GM18505 (cell line): ENCODE measurements around the gene KLHL29.

Experiments
- ATAC-seq: cut with Tn5 transposase; IDR thresholded peaks from one replicate; pipeline ENCODE4 v1.9.1; 2021; ENCODE audit not compliant: unreplicated experiment
- POLR2A ChIP-seq: IDR thresholded peaks from 4 replicates; pipeline ENCODE4 v1.6.1; 2011; ENCODE audit warnings: borderline replicate concordance; ENCODE audit not compliant: insufficient read depth, insufficient read length; ENCODE audit errors: extremely low read depth

Gene KLHL29

DNA sequence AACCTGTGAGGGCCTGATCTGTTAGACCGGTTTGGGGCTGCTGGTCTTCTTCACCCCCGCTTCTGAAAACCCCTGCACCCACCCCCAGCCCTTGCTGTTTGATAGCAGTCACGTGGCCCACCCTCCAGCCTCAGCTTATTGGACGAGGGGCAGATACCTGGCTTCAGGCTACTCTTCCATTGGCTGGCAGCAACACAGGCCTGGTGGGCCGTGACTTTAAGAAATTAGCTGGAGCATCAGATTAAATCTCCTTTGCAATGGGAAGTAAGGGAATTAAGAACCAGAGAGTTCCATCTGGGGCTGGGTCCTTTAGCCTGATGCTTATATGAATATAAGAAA, 107.3 kb downstream of the KLHL29 start:
- no peak for TF ChIP-seq POLR2A
- ATAC-seq: no peak

GRCh38 chr2:23492921-23493320, 107.9 kb downstream of the KLHL29 start:
- no peak for ATAC-seq
- TF ChIP-seq POLR2A: no peak

- TF ChIP-seq POLR2A: no peak
These were observed 108.9 kb downstream of the KLHL29 start for GRCh38 chr2:23493846-23494245.

GRCh38 chr2:23494286-23494685, 109.3 kb downstream of the KLHL29 start:
- no peak for ATAC-seq
- TF ChIP-seq POLR2A: no peak

More at GRCh38 chr2:23493846-23494245, 108.9 kb downstream of the KLHL29 start:
- no peak for ATAC-seq

DNA sequence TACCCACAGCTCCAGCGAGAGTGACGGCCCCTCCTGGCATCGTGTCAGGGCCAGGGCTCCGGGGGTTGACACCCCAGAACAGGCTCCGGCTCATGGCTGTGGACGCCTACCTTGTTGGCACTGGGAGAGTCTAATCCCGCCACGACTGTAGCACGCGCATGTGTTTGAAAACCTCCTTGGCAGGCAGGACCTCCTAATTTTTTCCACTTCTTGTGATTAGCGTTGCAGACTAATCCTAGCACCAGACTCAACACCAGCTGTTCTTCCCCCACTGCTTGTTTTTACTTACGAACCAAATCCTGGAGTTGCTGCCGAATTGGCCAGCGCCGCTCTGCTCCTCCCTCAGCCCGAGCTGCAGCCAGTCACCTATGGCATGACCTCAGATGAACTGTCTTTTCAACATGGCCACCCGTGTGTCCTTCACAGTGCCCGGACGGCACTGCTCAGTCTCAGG, 110.7 kb downstream of the KLHL29 start:
- no peak for ATAC-seq
- TF ChIP-seq POLR2A: no peak

DNA sequence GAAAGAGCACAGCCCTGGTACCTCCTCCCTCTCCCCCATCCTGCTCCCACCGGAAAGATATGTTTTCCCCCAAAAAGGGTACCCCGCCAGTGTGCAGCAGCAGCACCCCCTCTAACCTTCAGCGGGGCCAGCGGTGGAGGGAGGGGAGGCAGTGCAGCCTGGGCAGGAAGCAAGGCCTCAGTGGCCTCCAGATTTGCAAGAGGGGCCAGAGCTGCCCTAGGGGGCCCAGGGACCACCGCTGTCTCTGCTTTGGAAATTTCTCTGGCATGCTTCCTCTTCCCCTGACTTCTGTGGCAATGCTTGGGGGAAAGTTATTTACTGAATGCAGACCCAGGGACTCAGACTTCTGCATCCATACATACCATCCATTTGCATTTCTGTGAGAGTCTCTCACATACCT, 111.5 kb downstream of the KLHL29 start:
- no peak for ATAC-seq
- TF ChIP-seq POLR2A: no peak

DNA sequence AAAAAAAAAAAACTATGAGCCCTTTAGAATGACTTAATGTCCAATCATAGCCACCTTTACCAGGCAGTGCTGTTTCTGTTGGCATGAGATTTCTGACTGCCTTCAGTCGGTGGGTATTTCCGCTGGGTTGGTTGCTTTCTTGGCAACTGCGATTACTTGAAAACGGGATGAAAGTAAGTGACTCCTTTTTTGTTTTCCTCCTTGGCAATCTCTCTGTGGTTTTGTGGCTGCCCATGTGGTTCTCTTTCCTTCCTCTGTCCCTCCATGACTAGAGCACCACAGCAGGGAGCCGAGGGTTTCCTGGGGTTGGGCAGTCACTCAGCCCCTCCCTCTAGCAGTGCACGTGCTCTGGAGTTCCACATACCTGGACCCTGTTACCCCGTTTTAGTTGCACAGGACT, 112.1 kb downstream of the KLHL29 start:
- no peak for TF ChIP-seq POLR2A
- no peak for ATAC-seq

DNA sequence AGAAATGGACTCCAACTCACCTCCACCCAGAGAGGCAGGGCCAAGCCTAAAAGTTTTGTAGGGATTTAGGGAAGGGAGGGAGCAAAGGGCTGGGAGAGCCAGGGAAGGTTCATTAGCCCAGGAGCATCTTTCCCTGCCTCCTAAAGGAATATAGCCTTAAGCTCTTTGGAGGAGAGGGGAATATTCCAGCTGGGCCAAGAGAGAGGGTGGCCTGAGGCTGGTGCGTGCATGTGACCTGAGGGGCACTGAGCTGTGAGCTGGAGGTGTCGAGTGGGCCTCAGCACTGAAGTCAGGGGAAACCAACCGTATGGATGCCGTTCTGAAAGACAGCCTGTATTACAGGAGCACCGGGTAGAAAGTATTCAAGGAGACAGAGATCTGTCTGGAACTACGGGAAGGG, 112.6 kb downstream of the KLHL29 start:
- TF ChIP-seq POLR2A: no peak
- no peak for ATAC-seq

GRCh38 chr2:23498943-23499342, 114.0 kb downstream of the KLHL29 start:
- ATAC-seq: no peak
- TF ChIP-seq POLR2A: no peak

- no peak for TF ChIP-seq POLR2A
- ATAC-seq: no peak
These were observed 114.5 kb downstream of the KLHL29 start for GRCh38 chr2:23499439-23499838.

- no peak for ATAC-seq
- TF ChIP-seq POLR2A: no peak
These were observed 115.9 kb downstream of the KLHL29 start for GRCh38 chr2:23500836-23501235.

DNA sequence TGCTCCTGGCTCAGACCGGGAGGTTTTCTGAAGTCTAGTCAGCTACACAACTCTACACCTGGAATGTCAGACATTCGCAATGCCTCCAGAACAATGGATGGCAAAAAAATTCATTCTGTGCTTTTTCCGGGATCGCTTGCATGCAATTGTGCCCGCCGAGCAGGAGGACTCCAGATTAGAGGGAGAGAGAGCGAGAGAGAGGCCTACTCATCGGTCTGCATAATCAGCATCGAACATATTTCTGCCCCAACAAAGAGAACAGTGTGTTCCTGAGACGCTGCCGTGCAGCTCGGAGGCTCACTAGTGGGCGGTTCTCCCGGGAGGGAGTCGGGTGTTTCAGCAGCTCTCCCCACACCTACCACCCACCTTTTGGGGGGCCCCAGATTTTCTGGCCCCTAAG, 117.1 kb downstream of the KLHL29 start:
- TF ChIP-seq POLR2A: no peak
- no peak for ATAC-seq

- no peak for ATAC-seq
- no peak for TF ChIP-seq POLR2A
These were observed 118.1 kb downstream of the KLHL29 start for GRCh38 chr2:23503097-23503496.

- no peak for TF ChIP-seq POLR2A
- ATAC-seq: no peak
These were observed 118.7 kb downstream of the KLHL29 start for GRCh38 chr2:23503682-23504081.

DNA sequence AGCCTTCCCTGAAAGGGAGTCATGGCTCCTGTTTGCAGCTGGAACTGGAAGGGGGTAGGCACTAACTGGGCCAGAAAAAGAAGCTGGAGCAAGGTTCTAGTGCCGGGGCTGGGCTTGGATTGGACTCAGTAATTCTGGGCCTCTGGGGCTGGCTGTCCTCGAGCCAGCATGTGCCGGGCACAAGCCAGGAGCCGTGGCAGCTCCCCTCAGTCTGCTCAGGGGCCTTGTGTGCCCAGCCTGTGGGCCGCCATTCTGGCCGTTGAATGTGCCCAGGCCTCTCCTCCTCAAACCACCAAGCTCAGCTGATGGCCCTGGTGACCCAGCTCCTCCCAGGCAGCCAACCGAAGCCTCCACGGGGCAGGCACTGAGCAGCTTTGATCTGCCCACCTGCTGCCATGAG, 119.6 kb downstream of the KLHL29 start:
- TF ChIP-seq POLR2A: no peak
- ATAC-seq: no peak
